HEK293 (cell line): ENCODE data around the gene MAP4K4.

ENCODE experiments used
- CTCF ChIA-PET: fragments of 350-600 bp; formaldehyde crosslinking; extraction: SDS; loops from one replicate; lab custom pipeline; 2021; ENCODE audit warnings: antibody characterized with exemption; lab: Yijun Ruan, JAX
- POLR2A ChIA-PET: fragments of 300-600 bp; formaldehyde crosslinking; extraction: SDS; loops from one replicate; lab custom pipeline; 2020; ENCODE audit warnings: antibody characterized with exemption, inconsistent platforms; lab: Yijun Ruan, JAX
- H3K27ac ChIP-seq: fragments of 200-500 bp; sonication (Bioruptor generic); 2 replicates; pipeline ENCODE4 v1.5.1; 2014; ENCODE audit warnings: low read depth, low read length, control low read depth, inconsistent platforms; ENCODE audit errors: extremely low read depth
- H3K36me3 ChIP-seq, 2 experiments: fragments of 200-500 bp in 1 of 2; sonication (Bioruptor generic) in 1 of 2; 1 replicate in 1 of 2; 2 replicates in 1 of 2; pipeline ENCODE4 v1.5.1; 2014 to 2017; ENCODE audit warnings: inconsistent platforms in 2 of 2, low read length in 2 of 2; ENCODE audit not compliant: control insufficient read depth in 2 of 2, insufficient read depth in 1 of 2
- H3K4me1 ChIP-seq: fragments of 200-500 bp; sonication (Bioruptor generic); 2 replicates; pipeline ENCODE4 v1.5.1; 2014; ENCODE audit warnings: mild to moderate bottlenecking, low read length, inconsistent platforms; ENCODE audit not compliant: control insufficient read depth, insufficient read depth
- H3K4me3 ChIP-seq: 2 replicates; pipeline ENCODE4 v1.5.1; 2011; ENCODE audit warnings: low read depth, mild to moderate bottlenecking, control low read depth, low read length, moderate library complexity
- H3K9me3 ChIP-seq: fragments of 200-500 bp; sonication (Bioruptor generic); 2 replicates; pipeline ENCODE4 v1.5.1; 2014; ENCODE audit warnings: low read depth, low read length, inconsistent platforms; ENCODE audit not compliant: control insufficient read depth, insufficient read depth
- ATF2 ChIP-seq: fragments of 450-650 bp; formaldehyde crosslinking; IDR thresholded peaks from 2 replicates; pipeline ENCODE4 v1.5.1; 2016; ENCODE audit warnings: missing biosample characterization, missing genetic modification characterization, low read depth
- GFI1B ChIP-seq: fragments of 450-650 bp; formaldehyde crosslinking; IDR thresholded peaks from 2 replicates; pipeline ENCODE4 v1.5.1; 2016; ENCODE audit warnings: missing biosample characterization, missing genetic modification characterization
- GLIS1 ChIP-seq: fragments of 450-650 bp; formaldehyde crosslinking; IDR thresholded peaks from 2 replicates; pipeline ENCODE4 v1.5.1; 2016; ENCODE audit warnings: missing biosample characterization, missing genetic modification characterization
- MYNN ChIP-seq: fragments of 450-650 bp; formaldehyde crosslinking; IDR thresholded peaks from 2 replicates; pipeline ENCODE4 v1.5.1; 2016; ENCODE audit warnings: missing biosample characterization, missing genetic modification characterization, borderline replicate concordance
- PRDM6 ChIP-seq: fragments of 450-650 bp; formaldehyde crosslinking; IDR thresholded peaks from 2 replicates; pipeline ENCODE4 v1.5.1; 2017; ENCODE audit warnings: missing biosample characterization, missing genetic modification characterization
- RBAK ChIP-seq: fragments of 450-650 bp; formaldehyde crosslinking; IDR thresholded peaks from 2 replicates; pipeline ENCODE4 v1.5.1; 2016; ENCODE audit warnings: missing biosample characterization, missing genetic modification characterization
- REPIN1 ChIP-seq: fragments of 450-650 bp; formaldehyde crosslinking; IDR thresholded peaks from 2 replicates; pipeline ENCODE4 v1.5.1; 2017; ENCODE audit warnings: missing biosample characterization, missing genetic modification characterization, low read depth
- ZNF555 ChIP-seq: fragments of 450-650 bp; formaldehyde crosslinking; conservative IDR thresholded peaks from 2 replicates; pipeline ENCODE4 v1.5.1; 2017; ENCODE audit warnings: missing biosample characterization, mild to moderate bottlenecking, missing genetic modification characterization, inconsistent platforms
- ZNF561 ChIP-seq: fragments of 450-650 bp; IDR thresholded peaks from 2 replicates; pipeline ENCODE4 v1.5.1; 2018; ENCODE audit warnings: missing biosample characterization, missing genetic modification characterization, borderline replicate concordance
- ZNF629 ChIP-seq: fragments of 450-650 bp; formaldehyde crosslinking; IDR thresholded peaks from 2 replicates; pipeline ENCODE4 v1.5.1; 2017; ENCODE audit warnings: missing biosample characterization, missing genetic modification characterization
- ZNF664 ChIP-seq: fragments of 450-650 bp; formaldehyde crosslinking; IDR thresholded peaks from 2 replicates; pipeline ENCODE4 v1.5.1; 2016; ENCODE audit warnings: missing biosample characterization, missing genetic modification characterization
- ZNF747 ChIP-seq: fragments of 450-650 bp; formaldehyde crosslinking; IDR thresholded peaks from 2 replicates; pipeline ENCODE4 v1.5.1; 2016; ENCODE audit warnings: missing biosample characterization, missing genetic modification characterization
- TF ChIP-seq, protein P1 (sequence below): fragments of 450-650 bp; formaldehyde crosslinking; IDR thresholded peaks from 2 replicates; pipeline ENCODE4 v1.5.1; 2016; ENCODE audit warnings: missing biosample characterization, missing genetic modification characterization

The MAP4K4 gene

DNA sequence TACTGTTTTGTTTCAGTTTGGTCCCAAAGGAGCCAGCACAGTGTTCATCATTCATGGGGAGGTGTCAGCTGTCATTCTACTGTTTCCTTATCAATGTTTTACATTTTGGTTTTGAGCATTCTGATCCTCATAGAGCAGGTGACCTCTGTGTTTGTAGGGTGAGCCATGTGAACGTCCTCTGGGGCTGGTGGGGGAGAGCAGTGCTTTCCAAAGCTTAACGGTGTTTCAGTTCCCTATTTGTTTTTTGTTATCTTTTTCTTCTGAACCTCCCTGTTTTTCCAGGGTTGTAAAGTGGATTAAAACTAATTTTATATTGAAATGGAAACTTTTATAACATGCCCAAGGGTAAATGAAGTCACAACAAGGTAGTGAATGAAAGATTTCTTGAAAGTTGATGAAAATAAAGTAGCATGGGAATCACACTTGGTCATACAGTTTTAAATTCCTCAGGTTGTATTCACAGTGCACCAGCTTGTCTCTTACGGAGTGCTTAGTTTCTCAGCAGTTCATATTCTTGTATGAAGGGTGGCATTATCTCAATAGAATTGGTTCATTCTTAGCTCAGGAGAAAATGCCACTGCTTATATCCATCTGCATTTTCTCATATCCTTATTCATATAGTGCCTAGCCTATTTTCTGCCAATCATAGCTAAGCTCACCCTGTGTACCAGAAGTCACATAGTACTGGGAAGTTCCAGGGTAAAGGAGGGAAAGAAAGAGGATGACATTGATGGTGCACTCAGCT, 54.5 kb downstream of the MAP4K4 start:
- Histone ChIP-seq H3K9me3 (no peaks in the 10 kb centered on the region), H3K27ac (no peak overlapping the region), H3K36me3 (no peaks in the 10 kb centered on the region), H3K4me1 (peaks cover 24% of the 10 kb centered on the region), H3K4me3 (no peak overlapping the region)
- ChIA-PET POLR2A (no interaction called here), CTCF (interaction anchor here (1.1 kb wide), 2 partner anchors 19 to 54 kb away, joined by 3 read pairs; no protein-coding TSS in a partner anchor)
- TF ChIP-seq ZNF561 (tag by site-specific recombination), result no peak
- peak; percentile 56 for TF ChIP-seq PRDM6 (tag by site-specific recombination)

GRCh38 chr2:101752716-101753616, 55.5 kb downstream of the MAP4K4 start:
- H3K4me1 ChIP-seq, result peaks cover 22% of the 10 kb centered on the region

GRCh38 chr2:101753720-101754490, 56.4 kb downstream of the MAP4K4 start:
- no peak for TF ChIP-seq REPIN1 (tag by site-specific recombination)
- TF ChIP-seq ZNF555 (tag by site-specific recombination), result no peak
- TF ChIP-seq, protein P1, sequence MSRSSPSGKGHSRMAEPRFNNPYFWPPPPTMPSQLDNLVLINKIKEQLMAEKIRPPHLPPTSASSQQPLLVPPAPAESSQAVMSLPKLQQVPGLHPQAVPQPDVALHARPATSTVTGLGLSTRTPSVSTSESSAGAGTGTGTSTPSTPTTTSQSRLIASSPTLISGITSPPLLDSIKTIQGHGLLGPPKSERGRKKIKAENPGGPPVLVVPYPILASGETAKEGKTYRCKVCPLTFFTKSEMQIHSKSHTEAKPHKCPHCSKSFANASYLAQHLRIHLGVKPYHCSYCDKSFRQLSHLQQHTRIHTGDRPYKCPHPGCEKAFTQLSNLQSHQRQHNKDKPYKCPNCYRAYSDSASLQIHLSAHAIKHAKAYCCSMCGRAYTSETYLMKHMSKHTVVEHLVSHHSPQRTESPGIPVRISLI (tag by site-specific recombination), result peak; percentile 76; the same call in 1 of the 2 replicates
- TF ChIP-seq ZNF747 (tag by site-specific recombination), result no peak
- TF ChIP-seq ZNF629 (tag by site-specific recombination), result peak; percentile 56
- TF ChIP-seq ATF2 (tag by site-specific recombination), result peak; percentile 64; the same call in 1 of the 2 replicates
- TF ChIP-seq MYNN (tag by site-specific recombination), result no peak
- Histone ChIP-seq H3K27ac (no peak overlapping the region), H3K36me3 (no peaks in the 10 kb centered on the region), H3K9me3 (no peaks in the 10 kb centered on the region), H3K4me1 (peaks cover 22% of the 10 kb centered on the region), H3K4me3 (no peak overlapping the region)
- CTCF ChIA-PET, result interaction anchor here (0.6 to 1.4 kb wide), 5 partner anchors 8 to 111 kb away, joined by 3 to 8 read pairs (median 5); no protein-coding TSS in a partner anchor
- POLR2A ChIA-PET, result no interaction called here

More at GRCh38 chr2:101752716-101753616, 55.5 kb downstream of the MAP4K4 start:
- Histone ChIP-seq H3K9me3 (no peaks in the 10 kb centered on the region), H3K27ac (no peak overlapping the region), H3K36me3 (no peaks in the 10 kb centered on the region), H3K4me3 (no peak overlapping the region)
- TF ChIP-seq GFI1B (tag by site-specific recombination), result peak; percentile 78; the same call in 1 of the 2 replicates
- peak; percentile 68; the same call in 1 of the 2 replicates for TF ChIP-seq ZNF664 (tag by site-specific recombination)
- no peak for TF ChIP-seq RBAK
- TF ChIP-seq GLIS1 (tag by site-specific recombination), result no peak
- POLR2A ChIA-PET, result no interaction called here
- CTCF ChIA-PET, result interaction anchor here (0.6 to 1.1 kb wide), 5 partner anchors 11 to 110 kb away, joined by 3 to 5 read pairs (median 4); no protein-coding TSS in a partner anchor
